GM11168 (cell line): ENCODE results near the gene CTNNA1.

Experiments used
- in situ Hi-C: fragments of 300-500 bp; cut with MboI; formaldehyde crosslinking; loops from one replicate; pipeline ENCODE4 v1.12.0; 2022; ENCODE audit warnings: low sequenced_read_pairs; ENCODE audit not compliant: unreplicated experiment

CTNNA1 gene

GRCh38 chr5:138975098-138975847 is 222.0 kb downstream of the CTNNA1 start:
- in situ Hi-C loops, result no loop called here

GRCh38 chr5:138978080-138978479 is 224.9 kb downstream of the CTNNA1 start:
- in situ Hi-C loops, result no loop called here

GRCh38 chr5:138978581-138978980 is 225.4 kb downstream of the CTNNA1 start:
- in situ Hi-C loops, result no loop called here

GRCh38 chr5:138979684-138980280 is 226.6 kb downstream of the CTNNA1 start:
- in situ Hi-C loops, result no loop called here

- in situ Hi-C loops, result no loop called here
These were observed 227.2 kb downstream of the CTNNA1 start for GRCh38 chr5:138980441-138980840.

- in situ Hi-C loops, result no loop called here
These were observed 227.9 kb downstream of the CTNNA1 start for GRCh38 chr5:138981131-138981530.

- in situ Hi-C loops, result no loop called here
These were observed 228.4 kb downstream of the CTNNA1 start for GRCh38 chr5:138981586-138981985.

GRCh38 chr5:138983984-138984383 is 230.8 kb downstream of the CTNNA1 start:
- in situ Hi-C loops, result no loop called here
